Muscle layer of duodenum (tissue), 2 donors: ENCODE measurements around the gene PDZK1IP1.
"Not testable (repeated sequence)": the region's sequence is repeated elsewhere in the genome, so short reads cannot be mapped to it uniquely, and the experiment has no call there.

Source experiments
- H3K27ac ChIP-seq: one replicate; pipeline ENCODE4 v1.7.0; 2013; ENCODE audit warnings: mild to moderate bottlenecking, low read length
- H3K27me3 ChIP-seq: one replicate; pipeline ENCODE4 v1.7.0; 2013; ENCODE audit warnings: low read depth, mild to moderate bottlenecking, control low read depth, low read length
- H3K36me3 ChIP-seq, 2 donors: one replicate each; pipeline ENCODE4 v1.7.0; 2013; ENCODE audit warnings: low read length in 2 of 2, control low read depth in 1 of 2, mild to moderate bottlenecking in 1 of 2; ENCODE audit not compliant: insufficient read depth in 2 of 2, control insufficient read depth in 1 of 2
- H3K4me1 ChIP-seq, 2 donors: one replicate each; pipeline ENCODE4 v1.7.0; 2013; ENCODE audit warnings: low read length in 2 of 2, mild to moderate bottlenecking in 2 of 2, control low read depth in 1 of 2, moderate library complexity in 1 of 2; ENCODE audit not compliant: insufficient read depth in 2 of 2, control insufficient read depth in 1 of 2
- H3K4me3 ChIP-seq, 2 donors: one replicate each; pipeline ENCODE4 v1.7.0; 2013; ENCODE audit warnings: low read length in 2 of 2, low read depth in 1 of 2, mild to moderate bottlenecking in 1 of 2
- H3K9me3 ChIP-seq, 2 donors: one replicate each; pipeline ENCODE4 v1.7.0; 2013; ENCODE audit warnings: low read length in 2 of 2, control low read depth in 1 of 2, mild to moderate bottlenecking in 1 of 2; ENCODE audit not compliant: control insufficient read depth in 1 of 2
- donor health status: healthy.

PDZK1IP1 gene

GRCh38 chr1:47178020-47178419 lies 11.8 kb downstream of the PDZK1IP1 start:
- Histone ChIP-seq H3K27me3 (no peaks in the 10 kb centered on the region), H3K9me3 (peaks cover 0 to 3% of the 10 kb centered on the region in 2 donors), H3K36me3 (no peaks in the 10 kb centered on the region), H3K4me1 (peaks cover 0 to 18% of the 10 kb centered on the region in 2 donors), H3K27ac (no peak overlapping the region), H3K4me3 (no peak overlapping the region)

GRCh38 chr1:47175227-47175934 lies 14.5 kb downstream of the PDZK1IP1 start:
- Histone ChIP-seq H3K27ac (no peak overlapping the region), H3K4me1 (peaks cover 0 to 15% of the 10 kb centered on the region in 2 donors), H3K36me3 (no peaks in the 10 kb centered on the region), H3K4me3 (no peak overlapping the region), H3K9me3 (peaks cover 0 to 8% of the 10 kb centered on the region in 2 donors), H3K27me3 (no peaks in the 10 kb centered on the region)

DNA sequence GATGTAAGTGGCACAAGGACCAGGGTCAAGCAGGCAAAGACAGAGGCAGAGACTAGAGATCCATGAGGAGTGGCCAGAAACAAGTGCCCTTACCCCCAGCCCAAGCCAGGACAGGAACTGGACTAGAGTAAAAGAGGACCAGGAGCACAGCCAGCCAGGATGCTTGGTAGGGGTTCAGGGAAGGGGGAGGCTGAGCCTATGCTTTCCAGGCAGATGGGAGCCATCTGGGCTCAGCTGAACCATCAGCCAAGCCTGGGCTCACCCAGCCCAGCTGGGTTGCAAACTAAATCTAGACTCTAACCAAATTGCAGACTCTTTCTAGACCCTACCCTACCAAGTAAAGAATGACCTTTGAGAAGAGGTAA lies 15.2 kb downstream of the PDZK1IP1 start:
- Histone ChIP-seq H3K27ac (no peak overlapping the region), H3K9me3 (peaks cover 0 to 8% of the 10 kb centered on the region in 2 donors), H3K27me3 (no peaks in the 10 kb centered on the region), H3K36me3 (no peaks in the 10 kb centered on the region), H3K4me3 (no peak overlapping the region), H3K4me1 (peaks cover 0 to 8% of the 10 kb centered on the region in 2 donors)

DNA sequence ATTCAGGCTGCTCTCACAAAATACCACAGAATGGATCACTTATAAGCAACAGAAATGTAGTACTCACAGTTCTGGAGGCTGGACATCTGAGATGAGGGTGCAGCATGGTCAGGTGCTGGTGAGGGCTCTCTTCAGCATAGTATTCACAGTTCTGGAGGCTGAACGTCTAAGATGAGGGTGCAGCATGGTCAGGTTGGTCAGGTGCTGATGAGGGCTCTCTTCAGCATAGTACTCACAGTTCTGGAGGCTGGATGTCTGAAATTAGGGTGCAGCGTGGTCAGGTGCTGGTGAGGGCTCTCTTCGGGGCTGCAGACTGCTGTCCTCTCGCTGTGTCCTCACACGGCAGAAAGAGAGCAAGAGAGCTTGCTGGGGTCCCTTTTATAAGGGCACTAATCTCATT lies 17.1 kb downstream of the PDZK1IP1 start:
- no peaks in the 10 kb centered on the region for H3K4me1 ChIP-seq
- no peak overlapping the region for H3K27ac ChIP-seq
- H3K9me3 ChIP-seq, result peaks cover 0 to 8% of the 10 kb centered on the region in 2 donors
- H3K4me3 ChIP-seq, result no peak overlapping the region
- no peaks in the 10 kb centered on the region for H3K27me3 ChIP-seq
- H3K36me3 ChIP-seq, result no peaks in the 10 kb centered on the region

DNA sequence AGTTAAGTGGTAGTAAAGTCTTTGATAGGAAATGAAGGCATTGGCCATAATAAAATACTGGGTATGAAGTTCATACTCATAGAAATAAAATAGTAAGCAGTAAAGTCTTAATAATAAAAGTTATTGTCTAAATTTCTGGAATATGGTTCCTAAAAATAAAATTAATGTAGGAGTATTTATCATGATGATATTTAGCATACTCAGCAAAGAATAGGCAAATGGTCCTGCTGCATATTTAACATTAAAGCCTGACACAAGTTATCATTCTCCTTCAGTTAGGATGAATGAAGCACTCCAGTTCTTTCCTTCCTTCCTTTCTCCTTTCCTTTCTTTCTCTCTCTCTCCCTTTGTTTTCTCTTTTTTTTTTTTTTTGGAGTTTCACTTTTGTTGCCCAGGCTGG lies 25.3 kb downstream of the PDZK1IP1 start:
- Histone ChIP-seq H3K36me3 (no peaks in the 10 kb centered on the region), H3K9me3 (peaks cover 0 to 6% of the 10 kb centered on the region in 2 donors), H3K4me3 (no peak overlapping the region), H3K27me3 (no peaks in the 10 kb centered on the region), H3K4me1 (no peaks in the 10 kb centered on the region), H3K27ac (no peak overlapping the region)

- H3K27ac ChIP-seq, result no peak overlapping the region
- H3K4me3 ChIP-seq, result no peak overlapping the region
- H3K9me3 ChIP-seq, result peaks cover 0 to 6% of the 10 kb centered on the region in 2 donors
- H3K4me1 ChIP-seq, result no peaks in the 10 kb centered on the region
- no peaks in the 10 kb centered on the region for H3K36me3 ChIP-seq
- no peaks in the 10 kb centered on the region for H3K27me3 ChIP-seq
These were observed 28.4 kb downstream of the PDZK1IP1 start for GRCh38 chr1:47161298-47162040.

- Histone ChIP-seq H3K27ac (no peak overlapping the region), H3K36me3 (no peaks in the 10 kb centered on the region), H3K4me1 (no peaks in the 10 kb centered on the region), H3K27me3 (no peaks in the 10 kb centered on the region), H3K4me3 (no peak overlapping the region), H3K9me3 (peaks cover 0 to 6% of the 10 kb centered on the region in 2 donors)
These were observed 29.1 kb downstream of the PDZK1IP1 start for GRCh38 chr1:47160716-47161115.

DNA sequence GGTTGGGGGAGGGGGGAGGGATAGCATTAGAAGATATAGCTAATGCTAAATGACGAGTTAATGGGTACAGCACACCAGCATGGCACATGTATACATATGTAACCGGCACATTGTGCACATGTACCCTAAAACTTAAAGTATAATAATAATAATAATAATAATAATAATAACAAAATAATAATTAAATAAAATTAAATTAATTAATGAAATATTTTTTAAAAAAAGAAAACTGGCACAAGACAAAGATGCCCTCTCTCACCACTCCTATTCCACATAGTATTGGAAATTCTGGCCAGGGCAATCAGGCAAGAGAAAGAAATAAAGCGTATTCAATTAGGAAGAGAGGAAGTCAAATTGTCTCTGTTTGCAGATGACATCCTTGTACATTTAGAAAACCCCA lies 31.9 kb downstream of the PDZK1IP1 start:
- not testable (repeated sequence) for H3K36me3 ChIP-seq, H3K9me3 ChIP-seq, H3K27ac ChIP-seq, H3K4me1 ChIP-seq, H3K4me3 ChIP-seq, H3K27me3 ChIP-seq

DNA sequence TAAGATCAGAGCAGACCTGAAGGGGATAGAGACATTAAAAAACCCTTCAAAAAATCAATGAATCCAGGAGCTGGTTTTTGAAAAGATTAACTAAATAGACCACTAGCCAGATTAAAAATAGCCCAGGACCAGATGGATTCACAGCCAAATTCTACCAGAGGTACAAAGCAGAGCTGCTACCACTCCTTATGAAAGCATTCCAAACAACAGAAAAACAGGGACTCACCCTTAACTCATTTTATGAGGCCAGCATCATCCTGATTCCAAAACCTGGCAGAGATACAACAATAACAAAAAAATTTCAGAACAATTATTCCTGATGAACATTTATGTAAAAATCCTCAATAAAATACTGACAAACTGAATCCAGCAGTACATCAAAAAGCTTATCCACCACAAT lies 33.4 kb downstream of the PDZK1IP1 start:
- H3K4me3 ChIP-seq, H3K27ac ChIP-seq, H3K27me3 ChIP-seq, H3K36me3 ChIP-seq, H3K4me1 ChIP-seq, H3K9me3 ChIP-seq: not testable (repeated sequence)

GRCh38 chr1:47149162-47149561 lies 40.7 kb downstream of the PDZK1IP1 start:
- H3K27me3 ChIP-seq, H3K36me3 ChIP-seq, H3K4me1 ChIP-seq, H3K9me3 ChIP-seq, H3K4me3 ChIP-seq, H3K27ac ChIP-seq: not testable (repeated sequence)

DNA sequence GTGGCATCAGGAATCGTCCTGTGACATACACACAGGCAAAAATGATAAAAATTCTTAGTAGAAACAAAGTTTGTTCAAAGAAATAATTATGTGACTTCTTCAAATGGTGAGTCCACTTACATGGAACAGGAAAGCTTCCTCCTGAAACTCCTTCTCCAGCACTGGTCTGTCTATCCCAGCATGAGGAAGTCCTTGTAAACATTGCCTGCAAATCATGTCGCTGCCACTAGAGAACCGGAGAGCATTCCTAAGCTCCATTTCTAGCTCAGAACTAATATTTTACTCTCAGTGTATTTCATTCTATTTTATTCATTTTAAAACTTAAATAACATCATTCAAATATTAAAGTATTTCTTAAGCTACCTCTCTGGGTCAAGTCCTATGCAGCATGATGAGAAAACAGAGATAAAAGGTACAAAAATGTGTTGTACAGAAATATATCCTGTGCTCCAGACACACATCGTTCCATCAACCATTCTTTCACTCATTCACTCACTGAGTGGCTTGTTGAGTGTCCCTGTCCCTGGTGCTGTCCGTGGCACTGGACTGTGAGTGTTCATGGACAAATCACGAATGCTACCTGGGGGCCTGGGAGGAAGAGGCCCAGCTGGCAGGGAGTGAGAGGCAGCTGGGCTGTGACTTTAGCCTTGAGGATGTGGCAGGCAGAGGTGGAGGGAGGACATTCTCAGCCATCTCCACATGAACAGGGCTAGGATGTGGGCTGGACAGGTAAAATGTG lies 42.6 kb downstream of the PDZK1IP1 start:
- Histone ChIP-seq H3K36me3 (no peaks in the 10 kb centered on the region), H3K4me3 (no peak overlapping the region), H3K27ac (no peak overlapping the region), H3K9me3 (no peaks in the 10 kb centered on the region), H3K4me1 (no peaks in the 10 kb centered on the region), H3K27me3 (no peaks in the 10 kb centered on the region)
